Suprapubic skin (tissue), 3 donors: ENCODE data around the gene ARCN1.

Experiments
- CTCF ChIP-seq, 2 donors: fragments of 200-600 bp in 1 of 2; fragments of 450-650 bp in 1 of 2; sonication (generic) in 1 of 2; IDR thresholded peaks; one replicate each; pipeline ENCODE4 v1.5.1; 2016 to 2019; ENCODE audit warnings: antibody characterized with exemption in 2 of 2, mild to moderate bottlenecking in 1 of 2, moderate library complexity in 1 of 2
- EP300 ChIP-seq: sonication (generic); formaldehyde crosslinking; IDR thresholded peaks from one replicate; pipeline ENCODE4 v1.6.1; 2017; ENCODE audit warnings: antibody characterized with exemption
- POLR2A ChIP-seq, 2 donors: fragments of 450-650 bp; IDR thresholded peaks; one replicate each; pipeline ENCODE4 v1.6.1; 2017; ENCODE audit warnings: antibody characterized with exemption in 2 of 2, mild to moderate bottlenecking in 2 of 2, moderate library complexity in 2 of 2

DNA sequence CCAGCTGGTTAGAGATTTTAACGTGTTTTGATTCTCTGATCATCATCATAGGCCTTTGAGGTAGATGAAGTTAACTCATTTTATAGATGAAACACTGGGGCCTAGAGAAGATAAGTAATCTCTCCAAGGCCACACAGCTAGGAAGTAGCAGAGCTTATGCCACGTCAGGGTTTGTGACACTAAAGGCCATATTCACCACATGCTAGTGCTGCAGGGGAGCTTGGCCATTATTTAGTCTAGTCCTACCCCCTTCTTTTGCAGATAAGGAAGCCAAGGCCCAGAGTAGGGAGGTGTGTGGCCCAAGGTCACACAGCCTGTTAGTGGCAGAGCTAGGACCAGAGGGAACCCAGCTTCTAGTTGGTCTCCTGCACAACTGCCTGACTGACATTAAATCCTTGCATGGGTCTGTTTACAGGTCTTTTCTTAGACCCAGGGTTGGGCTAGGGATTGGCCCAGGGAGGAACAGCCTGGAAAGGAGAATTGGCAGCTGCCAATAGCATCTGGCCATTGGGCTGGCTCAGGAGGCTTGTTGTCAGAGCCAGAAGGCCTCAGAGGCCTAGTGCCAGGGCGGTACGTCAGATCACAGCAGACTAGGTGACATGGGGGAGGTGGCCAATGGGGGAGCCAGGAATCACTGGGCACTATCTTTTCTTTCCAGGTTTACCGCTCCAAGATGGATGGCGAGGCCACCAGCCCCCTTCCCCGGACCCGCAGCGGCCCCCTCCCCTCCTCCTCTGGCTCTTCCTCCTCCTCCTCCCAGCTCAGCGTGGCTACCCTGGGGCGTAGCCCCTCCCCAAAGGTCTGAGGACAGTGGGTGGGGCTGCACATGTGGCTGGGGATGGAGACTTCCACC, 71.2 kb downstream of the ARCN1 start:
- no peak for TF ChIP-seq POLR2A (IDR thresholded peaks at IDR 0.05)
- no peak for TF ChIP-seq CTCF (IDR thresholded peaks at IDR 0.05)
- no peak for TF ChIP-seq EP300
